Neural crest cell (in vitro differentiated cells): ENCODE measurements around the gene NRG2. TPM values are rescaled to one million over a fixed set of nuclear protein-coding genes. Genes with fewer than 3 reads are reported as not detected.

Experiments used
- DNase-seq: peaks from one replicate; pipeline ENCODE4 v3.0.0; 2021; ENCODE audit warnings: low read depth, mixed read lengths, low spot score
- H3K27ac Mint-ChIP-seq: one replicate; pipeline ENCODE4 v1.8.0; 2021; ENCODE audit warnings: mild to moderate bottlenecking, mixed read lengths; ENCODE audit not compliant: unreplicated experiment
- H3K27me3 Mint-ChIP-seq: 2 replicates; pipeline ENCODE4 v1.8.0; 2021; ENCODE audit warnings: low read depth, mild to moderate bottlenecking, mixed read lengths
- H3K36me3 Mint-ChIP-seq: 2 replicates; pipeline ENCODE4 v1.8.0; 2021; ENCODE audit warnings: low read depth, mild to moderate bottlenecking, mixed read lengths
- H3K4me1 Mint-ChIP-seq: 2 replicates; pipeline ENCODE4 v1.8.0; 2021; ENCODE audit warnings: mixed read lengths
- H3K4me3 Mint-ChIP-seq: one replicate; pipeline ENCODE4 v1.8.0; 2021; ENCODE audit warnings: mild to moderate bottlenecking, mixed read lengths
- H3K9me3 Mint-ChIP-seq: 2 replicates; pipeline ENCODE4 v1.8.0; 2021; ENCODE audit warnings: mixed read lengths
- CTCF ChIP-seq: fragments of 200-600 bp; sonication (generic); conservative IDR thresholded peaks from 2 replicates; pipeline ENCODE4 v1.5.0; 2021; ENCODE audit warnings: antibody characterized with exemption, mild to moderate bottlenecking
- total RNA-seq: library from RNA; stranded (reverse); gene quantifications from 2 replicates; pipeline ENCODE4 v1.2.1, GENCODE V29; 2021

The NRG2 gene
- total RNA-seq, 1 donor from 2014 or later, result 0.82 TPM

GRCh38 chr5:139823757-139824355, 219.2 kb downstream of the NRG2 start:
- no peak for TF ChIP-seq CTCF
- peaks cover 11% of the 10 kb centered on the region for H3K27me3 Mint-ChIP-seq
- peaks cover 15% of the 10 kb centered on the region for H3K4me1 Mint-ChIP-seq
- peaks cover 7% of the 10 kb centered on the region for H3K9me3 Mint-ChIP-seq
- no peak overlapping the region for H3K27ac Mint-ChIP-seq
- H3K4me3 Mint-ChIP-seq, result no peak overlapping the region
- DNase-seq, result no peak
- no peaks in the 10 kb centered on the region for H3K36me3 Mint-ChIP-seq

DNA sequence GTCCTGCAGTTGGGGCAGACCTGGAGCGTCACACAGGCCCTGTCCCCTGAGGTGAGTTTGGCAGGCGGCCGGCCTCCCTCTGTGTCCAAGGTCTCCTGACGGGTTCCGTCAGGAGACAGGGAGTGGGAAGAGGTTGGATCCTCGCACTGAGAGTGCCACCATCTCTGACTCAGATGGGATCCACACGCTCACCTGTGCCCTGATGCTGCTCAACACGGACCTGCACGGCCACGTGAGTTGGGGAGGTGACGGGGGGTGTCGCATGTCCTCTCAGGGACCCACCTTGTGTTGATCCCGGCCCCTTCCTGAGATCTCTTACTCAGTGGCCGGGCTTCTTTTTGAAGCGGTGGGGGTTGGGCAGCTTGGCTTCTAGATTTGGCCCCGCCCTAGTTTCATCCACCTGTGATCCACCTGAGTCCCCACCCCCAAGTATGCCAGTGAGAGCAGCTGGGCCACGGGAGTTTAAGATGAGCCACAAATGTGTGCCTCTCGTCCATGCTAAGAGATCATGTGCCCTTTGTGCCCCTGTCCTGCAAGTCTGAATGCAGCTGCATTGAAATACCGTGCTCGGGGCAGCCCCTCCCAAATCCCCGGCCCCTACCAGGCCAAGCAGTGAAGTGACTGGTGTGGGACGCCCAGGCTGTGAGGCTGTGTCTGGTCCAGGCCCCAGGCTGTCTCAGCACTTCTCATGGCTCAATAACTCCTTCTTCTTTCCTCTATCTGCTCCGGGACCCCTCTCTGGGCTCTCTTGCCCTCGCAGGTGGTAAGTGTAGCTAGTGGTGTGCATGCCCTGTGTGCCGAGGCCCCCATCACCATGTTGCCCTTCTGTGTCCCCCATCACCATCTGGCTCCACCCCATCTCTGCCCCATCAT, 220.3 kb downstream of the NRG2 start:
- no peak for TF ChIP-seq CTCF
- no peak for DNase-seq

DNA sequence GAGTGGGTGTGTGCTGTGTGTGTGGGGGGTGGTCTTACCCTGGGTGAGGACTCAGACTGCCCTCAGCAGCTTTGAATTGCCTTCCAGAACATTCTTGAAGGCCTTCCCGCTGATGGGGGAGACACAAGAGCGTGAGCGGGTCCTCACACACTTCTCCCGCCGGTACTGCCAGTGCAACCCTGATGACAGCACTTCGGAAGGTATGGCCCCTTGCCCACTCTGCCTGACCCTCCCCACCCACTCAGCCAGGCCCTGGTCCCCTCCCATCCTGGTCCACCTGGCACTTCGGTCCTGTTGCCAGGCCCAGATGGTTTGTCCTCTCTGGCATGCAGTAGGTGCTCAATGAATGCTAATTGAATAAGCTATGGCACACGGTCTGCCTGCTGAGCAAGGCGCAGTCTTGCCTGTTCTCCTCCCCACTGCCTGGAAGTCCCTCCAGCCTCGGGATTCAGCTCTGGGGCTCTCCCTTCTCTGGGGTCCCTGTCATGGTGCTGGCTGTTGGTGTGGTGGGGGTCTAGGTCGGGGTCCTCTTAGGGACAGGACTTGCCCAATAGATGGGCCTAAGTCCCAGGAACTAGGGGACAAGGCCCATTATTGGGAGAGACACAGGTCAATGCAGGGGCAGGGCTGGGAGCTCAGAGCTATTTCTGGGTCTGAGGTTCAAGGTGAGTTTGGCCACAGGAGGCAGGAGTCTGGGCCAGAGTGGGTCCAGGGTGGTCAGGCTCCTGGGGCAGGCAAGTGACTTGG, 221.1 kb downstream of the NRG2 start:
- H3K4me1 Mint-ChIP-seq, result no peaks in the 10 kb centered on the region
- H3K36me3 Mint-ChIP-seq, result no peaks in the 10 kb centered on the region
- peaks cover 16% of the 10 kb centered on the region for H3K27me3 Mint-ChIP-seq
- no peak for TF ChIP-seq CTCF
- no peak overlapping the region for H3K4me3 Mint-ChIP-seq
- H3K27ac Mint-ChIP-seq, result no peak overlapping the region
- no peak for DNase-seq
- H3K9me3 Mint-ChIP-seq, result peaks cover 3% of the 10 kb centered on the region

More for the DNA sequence above, 220.3 kb downstream of the NRG2 start:
- no peak overlapping the region for H3K4me3 Mint-ChIP-seq
- H3K27ac Mint-ChIP-seq, result no peak overlapping the region
- H3K9me3 Mint-ChIP-seq, result peaks cover 9% of the 10 kb centered on the region
- peaks cover 5% of the 10 kb centered on the region for H3K4me1 Mint-ChIP-seq
- no peaks in the 10 kb centered on the region for H3K36me3 Mint-ChIP-seq
- H3K27me3 Mint-ChIP-seq, result peaks cover 13% of the 10 kb centered on the region

- H3K27me3 Mint-ChIP-seq, result peaks cover 20% of the 10 kb centered on the region
- no peaks in the 10 kb centered on the region for H3K4me1 Mint-ChIP-seq
- TF ChIP-seq CTCF, result no peak
- peaks cover 3% of the 10 kb centered on the region for H3K9me3 Mint-ChIP-seq
- no peak overlapping the region for H3K27ac Mint-ChIP-seq
- H3K36me3 Mint-ChIP-seq, result no peaks in the 10 kb centered on the region
- no peak overlapping the region for H3K4me3 Mint-ChIP-seq
- no peak for DNase-seq
Measured at GRCh38 chr5:139820606-139821005, 222.5 kb downstream of the NRG2 start.

GRCh38 chr5:139820130-139820529, 223.0 kb downstream of the NRG2 start:
- Mint-ChIP-seq H3K36me3 (no peaks in the 10 kb centered on the region), H3K27ac (no peak overlapping the region), H3K4me1 (no peaks in the 10 kb centered on the region), H3K4me3 (no peak overlapping the region), H3K27me3 (peaks cover 20% of the 10 kb centered on the region), H3K9me3 (peaks cover 3% of the 10 kb centered on the region)
- TF ChIP-seq CTCF, result no peak
- DNase-seq, result no peak
